ELF-1 (cell line): ENCODE results near the gene HAAO.

Experiments
- DNase-seq: peaks from one replicate; pipeline ENCODE4 v3.0.0-alpha.2; 2016; ENCODE audit warnings: low read depth, low spot score

The HAAO gene

DNA sequence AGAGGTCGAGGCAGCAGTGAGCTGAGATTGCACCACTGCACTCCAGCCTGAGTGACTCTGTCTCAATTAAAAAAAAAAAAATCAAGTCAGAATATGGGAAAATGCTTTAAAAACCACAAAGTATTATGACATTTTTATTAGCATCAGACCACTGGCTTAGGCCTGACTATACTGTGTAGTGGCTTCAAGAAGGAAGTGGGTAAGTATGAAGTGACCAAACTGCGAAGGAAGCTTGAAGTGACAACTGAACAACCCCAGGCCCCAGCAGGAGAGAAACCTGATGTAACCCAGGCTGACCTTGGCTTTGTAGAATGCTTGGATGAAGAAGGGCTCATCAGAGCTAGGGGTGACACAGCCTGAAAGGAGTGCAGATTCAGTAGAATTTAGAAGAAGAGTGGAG lies 21.4 kb upstream of the HAAO start:
- DNase-seq, result no peak

DNA sequence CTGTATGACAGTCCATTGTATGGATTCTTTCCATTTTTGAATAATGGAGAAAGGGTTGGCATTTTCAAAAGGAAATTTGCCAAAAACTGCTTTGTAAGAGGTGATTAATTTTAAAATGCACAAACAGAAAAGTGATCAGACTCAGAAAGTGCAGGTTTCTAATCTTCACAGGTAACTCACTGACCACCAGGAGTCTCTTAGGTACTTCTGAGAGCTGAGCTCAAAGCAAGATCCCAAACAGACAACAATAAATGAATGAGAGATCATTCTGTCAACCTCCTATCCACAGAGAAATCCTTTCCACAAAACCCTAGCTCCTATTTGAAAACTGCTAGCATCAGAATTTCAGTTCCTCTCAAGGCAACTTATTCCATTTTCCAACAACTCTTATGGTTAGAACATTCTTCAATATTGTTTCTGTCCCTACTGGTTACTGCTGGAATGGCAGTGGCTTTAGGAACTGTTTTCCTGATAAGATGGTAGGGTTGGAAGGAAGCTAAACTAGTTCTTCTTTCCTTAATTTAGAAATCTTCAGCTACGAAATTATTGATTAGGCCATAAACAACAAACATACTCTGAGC lies 20.6 kb upstream of the HAAO start:
- no peak for DNase-seq

DNA sequence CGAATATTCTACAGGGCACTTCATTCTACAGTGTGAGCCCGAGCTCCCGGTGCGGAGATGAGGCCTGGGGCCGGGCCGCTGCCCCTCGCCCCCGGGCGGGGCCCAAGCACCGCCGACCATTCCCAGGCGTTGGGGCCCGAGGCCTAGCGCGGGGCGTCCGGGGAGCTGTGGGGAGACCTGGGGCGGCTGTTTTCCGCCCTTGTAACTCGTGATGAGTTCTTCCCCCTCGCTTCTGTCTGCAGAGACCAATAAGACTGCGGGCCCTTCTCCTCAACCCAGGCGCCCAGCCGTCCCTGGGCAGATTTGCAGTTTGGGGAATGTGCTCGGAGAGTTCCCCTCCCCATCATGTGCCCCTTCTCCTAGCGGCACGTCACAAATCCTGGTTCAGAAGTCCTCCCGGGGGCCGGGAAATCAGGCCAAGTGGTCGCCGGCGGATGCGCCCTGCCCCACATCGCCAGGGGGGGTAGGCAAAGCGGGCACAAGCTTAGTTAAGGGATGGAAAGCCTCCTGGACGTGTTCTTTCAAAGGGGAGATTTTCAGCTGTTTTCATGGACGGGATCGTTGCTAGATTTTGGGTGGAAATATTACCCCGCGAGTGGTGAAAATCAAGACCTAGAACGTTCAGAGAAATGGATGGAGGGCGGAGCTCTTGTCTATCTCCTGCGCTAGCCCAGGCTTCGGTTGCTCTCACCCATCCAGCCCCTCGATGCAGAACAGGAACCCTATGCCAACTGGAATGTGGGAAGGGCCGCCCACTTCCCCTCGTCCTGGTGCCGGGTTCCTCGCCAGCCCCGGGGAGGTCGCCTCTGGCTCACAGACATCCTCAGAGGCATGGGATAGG lies 18.8 kb upstream of the HAAO start:
- DNase-seq, result peak; percentile 78

DNA sequence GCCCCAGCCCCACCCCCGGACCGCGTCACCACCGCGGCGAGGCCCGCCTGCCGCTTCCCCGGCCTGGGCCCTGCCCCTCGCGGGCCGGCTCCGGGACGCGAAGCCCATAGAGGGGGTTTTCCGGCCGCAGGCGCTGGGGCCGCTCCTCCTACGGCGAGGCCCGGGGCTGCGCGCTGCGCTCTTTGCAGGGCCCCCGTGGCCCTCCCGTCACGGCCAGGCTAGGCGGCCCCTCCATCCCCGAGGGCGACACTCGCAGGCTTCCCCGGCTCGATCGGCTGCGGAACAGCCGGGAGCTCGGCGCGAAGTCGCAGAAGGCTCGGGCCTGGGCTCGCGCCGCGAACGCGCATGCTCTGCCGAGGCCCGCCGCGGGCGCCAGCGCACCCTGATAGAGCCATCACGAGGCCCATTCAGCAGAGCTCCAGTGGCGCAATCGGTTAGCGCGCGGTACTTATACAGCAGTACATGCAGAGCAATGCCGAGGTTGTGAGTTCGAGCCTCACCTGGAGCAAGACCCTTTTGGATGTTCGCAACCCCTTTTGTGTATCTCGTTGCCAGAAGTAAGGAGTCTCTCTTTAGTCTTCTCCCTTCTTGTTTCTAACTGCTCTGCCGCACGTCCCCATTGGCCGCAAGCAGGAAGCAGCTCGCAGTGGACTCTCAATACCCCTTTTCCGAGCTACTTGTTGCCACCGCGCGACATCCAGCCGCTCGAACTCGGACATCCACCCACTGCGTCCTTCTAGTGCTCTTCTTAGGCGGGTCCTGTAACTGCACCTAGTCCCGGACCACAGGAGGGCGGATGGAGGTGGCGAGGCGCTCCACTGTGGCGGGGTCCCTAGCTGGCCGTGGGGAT lies 18.0 kb upstream of the HAAO start:
- DNase-seq, result peak; percentile 96

DNA sequence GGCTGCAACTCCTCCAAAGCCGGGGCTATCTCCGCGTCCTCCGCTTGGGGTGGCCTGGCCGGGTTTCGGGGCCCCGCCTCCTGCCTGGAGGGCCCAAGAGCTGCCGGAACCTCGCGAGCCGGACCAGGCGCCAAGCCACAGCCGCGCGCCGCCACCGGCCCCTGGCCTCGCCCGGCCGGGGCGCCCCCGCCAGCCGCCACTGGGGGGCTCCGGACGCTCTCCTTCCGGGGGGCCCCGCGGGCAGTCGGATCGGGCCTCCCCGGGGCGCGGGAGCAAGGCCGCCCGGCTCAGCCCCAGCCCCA lies 17.4 kb upstream of the HAAO start:
- DNase-seq, result peak; percentile 66

DNA sequence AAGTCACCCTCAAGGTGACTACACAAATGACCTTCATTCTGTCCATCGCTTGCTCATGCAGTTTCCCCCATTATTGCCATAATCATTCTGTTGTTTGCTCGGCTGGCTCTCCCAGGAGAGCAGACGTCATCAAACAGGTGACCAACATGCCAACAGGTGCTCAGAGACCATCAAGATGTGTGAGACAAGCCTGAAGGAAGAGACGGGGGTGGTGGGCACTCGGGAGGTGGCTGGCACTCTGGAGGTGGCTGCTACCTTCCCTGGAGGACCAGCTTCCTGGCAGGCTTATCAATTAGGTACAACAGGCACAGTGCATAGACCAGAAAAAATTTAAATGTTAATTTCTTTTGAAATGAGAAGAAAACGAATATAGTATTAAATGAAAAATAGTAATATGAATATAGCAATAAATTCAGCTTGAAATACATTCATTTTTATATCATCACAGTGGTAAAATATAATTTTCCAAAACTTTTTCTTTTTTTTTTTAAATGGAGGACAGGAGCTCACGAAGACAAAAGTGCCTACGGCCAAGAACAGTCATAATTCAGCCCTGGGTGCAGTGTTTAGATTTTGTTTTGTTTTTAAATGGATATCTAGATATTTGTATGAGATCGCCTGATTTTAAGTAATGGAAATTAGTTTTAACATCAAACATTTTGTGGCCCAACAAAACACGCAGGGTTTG lies 16.9 kb upstream of the HAAO start:
- DNase-seq, result no peak

DNA sequence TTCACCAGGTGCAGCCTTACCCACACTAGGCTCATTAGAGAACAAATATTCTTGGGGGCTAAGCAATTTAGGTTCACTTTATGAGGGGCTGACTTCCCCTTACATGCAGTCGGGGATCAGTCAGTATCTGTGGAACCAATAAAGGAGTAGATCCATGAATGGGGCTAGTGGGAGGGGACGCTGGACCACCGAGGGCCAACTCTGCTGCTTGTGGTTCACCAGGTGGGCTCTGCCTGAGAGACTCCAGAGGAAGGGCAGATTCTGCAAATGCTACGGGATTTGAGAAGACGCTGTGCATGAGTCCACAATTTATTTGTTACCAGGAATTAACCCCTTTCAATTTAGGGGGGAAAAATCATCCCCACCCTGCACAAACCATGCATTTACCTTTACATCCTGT lies 15.9 kb upstream of the HAAO start:
- no peak for DNase-seq

DNA sequence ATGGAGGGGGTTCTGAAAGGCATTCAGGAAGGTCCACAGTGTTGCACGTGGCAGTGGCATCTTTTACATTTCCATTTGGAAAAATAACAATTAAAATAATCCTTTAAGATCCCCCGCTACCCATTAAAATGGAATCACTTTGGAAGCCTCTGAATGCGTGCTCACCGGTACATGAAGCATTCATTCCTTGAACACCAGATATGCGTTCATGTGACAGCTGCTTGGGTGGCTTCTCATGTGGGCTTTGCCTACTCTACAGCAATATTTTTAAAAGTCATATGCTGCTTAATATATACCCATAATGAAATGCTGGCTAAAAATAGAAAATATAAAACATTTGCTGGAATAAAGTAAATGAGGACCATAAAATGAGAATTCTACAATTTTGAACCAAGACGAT lies 14.4 kb upstream of the HAAO start:
- no peak for DNase-seq

DNA sequence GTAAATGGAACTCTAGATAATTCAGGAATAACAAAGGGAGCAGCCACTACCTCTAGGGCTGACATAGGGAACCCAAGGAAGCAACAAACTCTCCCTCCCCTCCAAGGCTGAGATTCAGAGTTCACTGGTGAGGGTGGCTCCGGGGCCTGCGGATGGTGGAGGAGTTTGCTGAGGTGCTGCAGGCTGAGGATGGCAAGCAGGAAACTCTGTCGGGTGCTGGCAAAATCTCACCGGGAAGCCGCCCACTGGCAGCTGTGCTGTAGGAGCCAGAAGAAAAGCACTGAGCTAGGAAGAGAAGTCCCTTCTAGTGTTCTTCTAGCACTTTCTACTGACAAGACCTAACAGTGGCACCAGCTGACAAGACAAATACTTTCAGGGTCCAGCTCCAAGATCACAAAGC lies 12.5 kb upstream of the HAAO start:
- no peak for DNase-seq

DNA sequence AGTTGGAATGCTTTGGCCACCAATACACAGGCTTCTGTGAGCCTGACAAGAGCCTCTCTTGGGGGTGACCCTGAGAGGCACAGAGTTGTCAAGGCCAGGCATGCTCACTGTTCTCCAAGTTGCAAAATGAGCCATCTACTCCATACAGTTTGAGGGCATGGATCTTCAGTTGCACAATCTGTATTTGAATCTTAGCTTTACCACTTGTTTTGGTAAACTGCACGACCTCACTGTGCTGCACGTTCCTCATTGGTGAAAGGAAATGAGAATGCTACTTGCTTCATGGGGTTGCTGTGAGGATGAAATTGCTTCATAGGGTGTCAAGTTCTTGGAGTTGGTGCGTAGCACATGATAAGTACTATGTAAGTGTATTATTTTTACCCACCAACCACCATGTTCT lies 12.0 kb upstream of the HAAO start:
- DNase-seq, result no peak

DNA sequence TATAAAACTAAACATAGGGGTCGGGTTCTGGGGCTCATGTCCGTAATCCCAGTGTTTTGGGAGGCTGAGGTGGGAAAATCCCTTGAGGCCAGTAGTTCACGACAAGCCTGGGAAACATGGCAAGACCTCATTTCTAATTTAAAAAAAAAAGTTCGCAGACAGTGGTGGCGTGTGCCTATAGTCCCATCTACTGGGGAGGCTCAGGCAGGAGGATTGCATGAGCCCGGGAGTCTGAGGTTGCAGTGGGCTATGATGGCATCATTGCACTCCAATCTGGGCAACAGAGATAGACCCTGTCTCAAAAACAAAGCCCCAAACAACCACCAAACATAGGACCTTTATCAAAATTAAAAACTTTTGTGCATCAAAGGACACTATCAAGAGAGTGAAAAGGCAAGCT lies 9.8 kb upstream of the HAAO start:
- DNase-seq, result no peak

DNA sequence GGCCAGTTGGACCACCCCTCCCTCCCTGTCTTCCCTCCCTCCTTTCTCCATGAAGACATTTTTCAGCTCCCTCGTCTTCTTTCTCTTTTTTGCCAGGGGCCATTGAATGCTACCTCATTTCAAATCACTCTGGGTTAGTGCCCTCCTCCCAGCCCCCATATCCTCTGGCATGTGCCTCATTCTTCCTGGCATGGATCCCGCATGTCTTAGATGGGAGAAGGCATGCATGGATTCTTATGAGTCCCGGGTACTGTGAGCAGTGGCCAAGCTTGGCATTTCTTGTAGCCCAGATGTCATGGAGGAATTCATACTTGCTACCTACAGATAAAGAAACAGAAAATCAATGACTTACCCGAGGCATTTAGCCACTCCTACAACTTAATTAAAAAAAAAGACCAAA lies 9.0 kb upstream of the HAAO start:
- no peak for DNase-seq

DNA sequence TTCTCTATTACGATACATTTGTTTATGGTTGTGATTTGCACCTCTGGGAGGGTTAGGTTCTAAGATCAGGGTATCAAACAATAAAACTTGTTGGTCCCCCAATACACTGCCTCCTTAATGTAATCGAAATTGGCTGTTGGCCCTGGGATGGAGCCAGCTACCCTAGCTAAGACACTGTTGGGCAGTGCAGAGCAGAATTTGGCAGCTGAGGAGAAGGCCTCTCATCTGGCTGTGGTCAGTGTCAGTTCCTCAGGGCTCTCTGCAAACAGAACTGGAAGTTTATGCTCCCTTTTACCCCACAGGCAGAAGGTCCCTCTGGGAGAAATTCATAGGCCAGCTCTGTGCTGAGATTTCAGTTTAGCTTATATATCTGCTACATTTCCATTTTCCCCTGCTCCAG lies 8.6 kb upstream of the HAAO start:
- DNase-seq, result no peak

DNA sequence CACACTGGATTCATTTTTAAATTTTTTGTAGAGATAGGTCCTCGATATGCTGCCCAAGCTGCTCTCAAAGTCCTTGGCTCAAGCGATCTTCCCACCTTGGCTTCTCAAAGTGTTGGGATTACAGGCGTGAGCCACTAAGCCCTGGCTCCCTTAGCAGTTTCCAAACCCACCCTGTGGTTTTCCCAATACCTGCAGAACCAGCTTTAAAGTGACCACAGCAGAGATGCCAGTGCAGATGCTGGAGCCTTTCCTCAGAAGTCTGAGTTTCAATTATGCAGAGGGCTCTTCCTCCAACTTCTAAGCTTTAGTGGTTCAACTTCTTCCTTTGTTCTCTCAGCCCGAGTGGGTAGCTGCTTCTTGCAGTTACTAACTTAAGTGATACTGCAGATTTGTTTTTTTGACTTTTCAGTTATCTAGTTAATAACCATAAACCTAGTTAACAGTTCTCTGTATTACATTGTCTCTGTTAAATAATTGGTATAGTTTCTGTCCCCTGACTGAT lies 8.1 kb upstream of the HAAO start:
- no peak for DNase-seq

DNA sequence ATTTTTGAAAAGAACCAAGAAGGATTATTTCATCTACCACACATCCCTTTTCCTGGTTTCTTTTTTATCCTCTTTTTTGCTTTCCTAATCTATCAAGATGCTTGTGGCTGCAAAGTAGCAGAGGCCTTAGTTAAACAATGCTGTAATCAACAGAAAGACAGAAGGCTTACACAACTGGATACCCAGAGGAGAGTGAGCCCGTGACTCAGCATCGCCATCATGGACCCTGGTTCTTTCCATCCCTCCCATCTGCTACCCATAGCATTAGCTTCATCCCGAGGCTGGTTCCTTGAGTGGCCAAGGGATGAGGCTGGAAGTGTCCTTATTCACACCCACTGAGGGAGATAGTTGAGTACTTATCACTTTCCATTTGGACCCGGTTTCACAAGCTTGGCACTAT lies 7.5 kb upstream of the HAAO start:
- no peak for DNase-seq

DNA sequence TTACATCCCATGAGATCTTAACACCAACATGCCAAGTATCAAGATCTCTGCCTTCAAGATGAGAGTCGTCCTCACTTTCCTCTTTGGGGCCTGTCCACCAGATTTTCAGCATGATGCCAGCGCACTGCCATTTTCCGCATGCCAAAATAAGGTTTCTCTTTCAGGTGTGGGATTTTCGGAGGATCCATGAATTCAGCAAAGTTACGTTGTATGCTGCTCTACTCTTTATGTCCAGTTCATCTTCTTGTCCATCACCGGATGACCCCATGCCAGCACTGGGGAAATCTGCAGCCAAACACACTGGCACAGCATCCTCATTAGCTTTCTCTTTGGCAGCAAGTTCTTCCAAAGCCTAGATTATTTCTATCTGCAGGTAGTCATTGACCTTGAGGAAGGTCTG lies 4.9 kb upstream of the HAAO start:
- no peak for DNase-seq

DNA sequence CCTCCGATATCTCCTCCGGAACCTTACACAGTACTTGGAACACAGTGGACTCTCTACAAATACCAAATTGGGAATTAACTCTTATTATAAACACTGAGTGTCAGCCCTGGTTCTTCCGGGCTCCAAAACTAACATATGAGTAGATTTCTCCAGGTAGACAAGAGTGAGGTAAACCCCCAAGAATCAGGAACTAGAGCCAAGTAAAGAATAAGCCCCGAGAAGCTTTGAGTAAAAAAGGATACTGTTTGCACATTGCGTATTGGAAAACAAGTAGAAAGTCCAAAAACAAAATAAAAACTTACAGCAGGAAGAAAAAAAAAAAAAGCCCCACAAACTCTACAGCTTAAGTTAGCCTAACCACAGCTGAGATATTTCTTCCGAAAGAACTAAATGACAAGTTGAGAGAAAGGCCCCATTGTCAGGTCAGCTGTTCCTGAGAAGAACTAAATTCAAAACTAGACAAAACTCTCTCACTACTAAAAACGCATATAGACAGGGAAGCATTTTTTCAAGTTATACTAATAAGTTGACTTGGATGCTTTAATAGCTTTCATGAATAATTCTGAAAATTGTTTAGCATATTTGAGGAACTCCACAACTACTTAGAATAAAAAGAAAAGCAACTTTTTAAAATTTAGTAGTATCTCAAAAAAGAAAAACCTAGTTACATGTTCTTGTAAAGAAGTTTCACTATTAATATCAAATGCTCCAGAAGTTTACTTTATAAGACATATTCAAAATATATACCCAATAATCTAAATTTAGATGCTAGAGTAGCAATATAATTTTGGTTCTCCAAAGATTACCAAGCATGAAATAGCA lies 4.3 kb upstream of the HAAO start:
- DNase-seq, result no peak

DNA sequence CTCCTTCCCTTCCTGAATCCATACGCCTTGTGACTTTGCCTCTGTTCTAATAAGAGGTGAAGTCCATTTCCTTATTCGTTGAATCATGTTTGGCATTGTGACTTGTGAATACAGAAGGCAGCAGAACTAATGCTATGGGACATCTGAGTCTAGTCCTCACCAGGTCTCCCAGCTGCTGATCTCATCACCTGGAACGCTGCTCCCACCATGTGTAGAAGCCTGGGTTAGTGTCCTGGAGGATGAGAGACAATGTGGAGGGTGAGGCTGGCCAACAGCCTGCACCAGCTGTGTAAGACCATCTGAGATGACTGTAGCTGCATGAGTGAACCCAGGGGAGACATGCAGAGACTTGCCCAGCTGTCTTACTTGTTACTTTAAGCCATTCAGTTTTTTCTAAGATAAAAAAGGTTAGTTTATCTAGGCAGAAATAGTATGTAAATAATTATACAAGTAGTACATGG lies 3.5 kb upstream of the HAAO start:
- no peak for DNase-seq

DNA sequence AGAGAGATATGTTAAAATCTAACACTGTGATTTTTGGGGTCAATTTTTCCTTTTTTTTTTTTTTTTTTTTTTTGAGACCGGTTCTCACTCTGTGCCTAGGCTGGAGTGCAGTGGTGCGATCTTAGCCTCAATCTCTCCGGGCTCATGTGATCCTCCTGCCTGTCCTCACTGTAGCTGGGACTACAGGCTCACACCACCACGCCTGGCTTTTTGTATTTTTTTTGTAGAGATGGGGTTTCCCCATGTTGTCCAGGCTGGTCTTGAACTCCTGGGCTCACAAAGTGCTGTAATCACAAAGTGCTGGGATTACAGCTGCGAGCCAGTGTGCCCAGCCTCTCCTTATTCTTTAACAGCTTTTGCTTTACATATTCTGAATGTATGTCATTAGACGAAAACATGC lies 2.9 kb upstream of the HAAO start:
- DNase-seq, result no peak

DNA sequence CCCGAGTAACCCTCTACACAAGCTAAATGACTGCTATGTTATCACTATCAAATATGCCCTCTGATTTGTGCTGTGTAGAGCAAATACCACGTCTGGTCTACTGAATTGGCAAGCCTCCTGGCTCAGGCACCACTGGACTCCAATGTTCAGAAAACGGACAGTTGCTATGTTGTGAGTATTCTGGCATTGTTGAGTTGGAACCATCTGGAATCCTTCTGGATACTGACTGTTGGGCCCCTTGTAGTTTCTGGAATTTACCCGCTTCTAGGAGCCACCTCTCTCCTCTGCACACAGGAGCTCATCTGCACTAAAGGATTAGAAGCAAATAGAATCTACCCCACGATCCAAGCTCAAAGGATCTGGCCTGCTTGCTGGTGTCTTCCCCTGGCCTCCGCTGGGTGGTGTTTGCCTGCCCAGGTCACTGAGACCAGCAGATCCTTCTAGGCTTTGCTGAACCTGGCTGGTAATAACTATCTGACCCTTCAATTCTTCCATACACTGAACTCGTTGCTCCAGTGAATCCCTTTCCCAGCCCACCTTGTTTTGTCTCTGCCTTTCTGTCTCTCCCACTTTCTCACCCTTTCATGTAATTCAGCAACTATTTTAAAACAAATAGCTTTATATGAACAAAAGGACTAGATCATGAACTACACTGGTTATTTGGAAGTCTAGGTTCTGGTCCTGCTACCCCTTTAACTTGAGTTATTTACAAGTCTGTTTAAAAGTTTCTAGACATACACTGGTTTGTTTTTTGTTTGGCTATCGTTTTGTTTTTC lies 2.1 kb upstream of the HAAO start:
- peak; percentile 77 for DNase-seq
